ENCODE results near the gene SLC44A3. TPM values are rescaled to one million over a fixed set of nuclear protein-coding genes. Genes with fewer than 3 reads are reported as not detected.
A peak's percentile ranks its signal among the peaks of the same experiment; 100 is the strongest.

The SLC44A3 gene
- total and polyA plus RNA-seq, 12 donors = 1.2 to 9.4 (median 4.8) TPM

DNA sequence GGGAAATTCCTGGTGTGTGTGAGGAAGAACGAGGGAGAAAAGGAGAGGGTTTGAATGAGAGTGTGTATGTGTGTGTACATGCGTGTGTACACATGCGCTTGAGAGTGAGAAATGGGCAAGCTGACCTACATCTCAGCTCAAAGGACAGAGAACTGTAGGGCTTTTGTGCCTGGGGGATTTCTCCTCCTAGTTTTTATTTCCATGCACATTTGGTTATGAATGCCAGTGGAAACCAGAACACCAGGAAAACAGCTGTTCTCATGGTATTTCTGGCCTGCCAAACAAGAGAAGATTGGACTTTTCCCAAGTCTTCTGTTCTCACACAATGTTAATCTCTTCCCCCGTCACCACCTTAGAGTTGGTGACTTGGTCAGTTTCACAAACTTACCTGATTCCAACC, 45.2 kb downstream of the SLC44A3 start:
- H3K4me1 ChIP-seq = peaks cover 6 to 68% (median 36%) of the 10 kb centered on the region in 9 donors
- H3K27me3 ChIP-seq = no peaks in the 10 kb centered on the region
- H3K4me3 ChIP-seq = no peak overlapping the region
- H3K9me3 ChIP-seq = no peaks in the 10 kb centered on the region
- H3K36me3 ChIP-seq = no peaks in the 10 kb centered on the region
- TF ChIP-seq CTCF (IDR thresholded peaks at IDR 0.05) = no peak
- intact Hi-C loops (cut with DNase I) = loop anchor here in 3 of 10 donors (2.0 to 10.0 kb wide), 3 partner anchors 49 to 57 kb away; no protein-coding TSS in a partner anchor
- 56 to 60% methylated on average over 4 of the region's 4 CpGs for WGBS, 2 donors
- no peak for DNase-seq
- peak in 7 of 8 donors; percentile 13 to 46 (median 28) for ATAC-seq
- peak overlapping the region in 7 of 10 donors; percentile 75 to 88 (median 82) for H3K27ac ChIP-seq

GRCh38 chr1:94866164-94866807, 46.1 kb downstream of the SLC44A3 start:
- H3K27me3 ChIP-seq = no peaks in the 10 kb centered on the region
- no peaks in the 10 kb centered on the region for H3K9me3 ChIP-seq
- no peak overlapping the region for H3K4me3 ChIP-seq
- ATAC-seq (peak in 3 of 8 donors; percentile 8 to 12 (median 12)), DNase-seq (no peak)
- 80 to 86% methylated on average over 4 of the region's 4 CpGs for WGBS, 2 donors
- intact Hi-C loops (cut with DNase I) = loop anchor here in 2 of 10 donors (5.0 to 10.0 kb wide), 2 partner anchors 49 to 56 kb away; no protein-coding TSS in a partner anchor
- peak overlapping the region in 9 of 10 donors; percentile 14 to 88 (median 81) for H3K27ac ChIP-seq
- H3K36me3 ChIP-seq = no peaks in the 10 kb centered on the region
- TF ChIP-seq CTCF (IDR thresholded peaks at IDR 0.05) = no peak
- peaks cover 6 to 59% (median 36%) of the 10 kb centered on the region in 9 donors for H3K4me1 ChIP-seq

- H3K27me3 ChIP-seq = no peaks in the 10 kb centered on the region
- intact Hi-C loops (cut with DNase I) = no loop called here
- H3K9me3 ChIP-seq = no peaks in the 10 kb centered on the region
- H3K27ac ChIP-seq = no peak overlapping the region
- DNase-seq (no peak), ATAC-seq (no peak)
- WGBS, 2 donors = 92 to 93% methylated on average over 2 of the region's 2 CpGs
- no peak for TF ChIP-seq CTCF (IDR thresholded peaks at IDR 0.05)
- H3K4me3 ChIP-seq = no peak overlapping the region
- peaks cover 0 to 33% (median 18%) of the 10 kb centered on the region in 9 donors for H3K4me1 ChIP-seq
- H3K36me3 ChIP-seq = no peaks in the 10 kb centered on the region
Observed at GRCh38 chr1:94871031-94871430, 50.9 kb downstream of the SLC44A3 start.

- H3K36me3 ChIP-seq = no peaks in the 10 kb centered on the region
- ATAC-seq (no peak), DNase-seq (no peak)
- H3K4me3 ChIP-seq = no peak overlapping the region
- 64 to 71% methylated on average over 4 of the region's 4 CpGs for WGBS, 2 donors
- no peak for TF ChIP-seq CTCF (IDR thresholded peaks at IDR 0.05)
- H3K27me3 ChIP-seq = no peaks in the 10 kb centered on the region
- H3K9me3 ChIP-seq = no peaks in the 10 kb centered on the region
- intact Hi-C loops (cut with DNase I) = no loop called here
- peaks cover 0 to 20% (median 12%) of the 10 kb centered on the region in 9 donors for H3K4me1 ChIP-seq
- H3K27ac ChIP-seq = peak overlapping the region in 4 of 10 donors; percentile 4 to 72 (median 16)
Observed at GRCh38 chr1:94872771-94873495, 52.8 kb downstream of the SLC44A3 start.
